ENCODE results near the gene PI16.

The PI16 gene

DNA sequence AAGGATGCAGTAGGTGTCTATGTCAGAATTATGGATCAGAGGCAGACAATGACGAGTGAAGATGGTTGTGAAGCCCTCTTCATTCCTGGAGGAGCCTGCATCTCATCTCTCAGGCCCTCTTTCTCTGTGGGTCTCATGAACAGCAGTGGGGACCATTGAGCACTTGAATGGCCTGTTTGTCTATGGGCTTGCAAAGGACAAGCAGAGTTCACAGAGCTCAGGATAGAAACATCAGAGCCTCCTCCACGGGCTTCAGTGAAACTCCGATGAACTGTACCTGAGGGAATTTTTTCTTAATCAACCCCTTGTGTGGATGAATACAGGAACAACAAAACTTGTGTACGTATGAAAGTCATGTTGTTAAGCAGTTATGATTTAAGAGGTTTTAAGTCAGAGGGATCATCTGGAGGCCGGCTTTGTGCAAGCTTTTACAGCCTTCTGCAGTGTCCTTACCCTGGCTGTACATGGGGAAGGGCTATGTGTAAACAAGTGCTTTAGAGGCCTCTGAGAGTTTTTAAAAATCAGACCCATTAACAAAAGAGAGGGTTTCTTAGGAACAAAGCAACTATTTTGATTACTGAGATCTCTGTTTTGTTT lies 29.7 kb upstream of the PI16 start:
- H3K9ac ChIP-seq (ENCODE audit: low read depth, low read length, poor library complexity) = no peak overlapping the region
- no peak overlapping the region for H3K4me3 ChIP-seq (ENCODE audit: low read length in 2 of 2)
- DNase-seq (ENCODE audit: low spot score) = no peak
- H4K8ac ChIP-seq (ENCODE audit: low read depth, low read length) = no peak overlapping the region
- no peaks in the 10 kb centered on the region for H3K79me1 ChIP-seq (ENCODE audit: low read depth, low read length)
- H3K4me1 ChIP-seq (ENCODE audit: control insufficient read depth in 2 of 2, insufficient read depth in 1 of 2, low read depth in 1 of 2, low read length in 2 of 2) = peaks cover 0 to 6% of the 10 kb centered on the region in 2 donors
- H3K4ac ChIP-seq (ENCODE audit: low read length) = no peak overlapping the region
- WGBS, 2 donors (ENCODE audit: extremely low coverage in 2 of 2, insufficient read length in 2 of 2, insufficient replicate concordance in 1 of 2) = no CpG with 5 or more reads among the region's 5 CpGs
- H2BK5ac ChIP-seq (ENCODE audit: low read length) = no peak overlapping the region
- H3K18ac ChIP-seq (ENCODE audit: low read length) = no peak overlapping the region
- no peaks in the 10 kb centered on the region for H3K27me3 ChIP-seq (ENCODE audit: control insufficient read depth in 3 of 3, insufficient read depth in 3 of 3, low read depth in 1 of 3, low read length in 3 of 3)
- no peak overlapping the region for H3K14ac ChIP-seq (ENCODE audit: low read length)
- H3K9me3 ChIP-seq (replicated peaks in 1 of 2; ENCODE audit: control insufficient read depth in 2 of 2, insufficient read depth in 1 of 2, low read depth in 1 of 2, low read length in 2 of 2) = no peaks in the 10 kb centered on the region
- H2BK12ac ChIP-seq (ENCODE audit: low read length) = no peak overlapping the region
- H3K23ac ChIP-seq (ENCODE audit: low read depth, low read length, poor library complexity) = no peak overlapping the region
- no peak overlapping the region for H2BK15ac ChIP-seq (ENCODE audit: low read length)
- no peak overlapping the region for H4K91ac ChIP-seq (ENCODE audit: low read depth, low read length, poor library complexity)
- no peak overlapping the region for H2AFZ ChIP-seq (ENCODE audit: low read length)
- no peak overlapping the region for H2BK120ac ChIP-seq (ENCODE audit: low read depth, low read length)
- no peak overlapping the region for H3K4me2 ChIP-seq (ENCODE audit: insufficient read depth, low read length, poor library complexity, severe bottlenecking)
- no peak overlapping the region for H2AK5ac ChIP-seq (ENCODE audit: low read depth, low read length)
- no peak overlapping the region for H3K27ac ChIP-seq (replicated peaks; ENCODE audit: low read length)
- H3K36me3 ChIP-seq (replicated peaks in 1 of 2; ENCODE audit: control insufficient read depth in 2 of 2, insufficient read depth in 2 of 2, low read length in 2 of 2) = peaks cover 0 to 15% of the 10 kb centered on the region in 2 donors

DNA sequence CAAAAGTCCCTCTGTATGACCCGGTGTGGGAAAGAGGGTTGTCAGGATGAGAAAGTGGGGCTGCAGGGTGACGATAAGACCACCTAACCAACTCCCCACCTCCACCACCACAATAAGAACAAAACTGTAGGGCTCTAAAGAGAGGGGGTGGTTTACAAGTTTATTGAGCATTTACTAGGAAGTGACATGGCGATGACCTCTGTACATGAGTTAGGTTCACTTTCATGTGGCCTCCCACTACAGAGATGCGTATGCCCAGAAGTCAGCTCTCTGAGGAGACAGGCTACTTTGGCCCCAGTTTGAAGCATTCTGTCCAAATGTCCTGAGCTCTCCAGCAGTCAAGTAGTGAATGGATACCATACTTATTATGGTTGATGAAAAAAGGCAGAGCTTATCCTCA lies 28.7 kb upstream of the PI16 start:
- H2AFZ ChIP-seq (ENCODE audit: low read length) = no peak overlapping the region
- no peaks in the 10 kb centered on the region for H3K9me3 ChIP-seq (replicated peaks in 1 of 2; ENCODE audit: control insufficient read depth in 2 of 2, insufficient read depth in 1 of 2, low read depth in 1 of 2, low read length in 2 of 2)
- no peak overlapping the region for H4K8ac ChIP-seq (ENCODE audit: low read depth, low read length)
- no peak overlapping the region for H4K91ac ChIP-seq (ENCODE audit: low read depth, low read length, poor library complexity)
- H3K4me1 ChIP-seq (ENCODE audit: control insufficient read depth in 2 of 2, insufficient read depth in 1 of 2, low read depth in 1 of 2, low read length in 2 of 2) = peaks cover 0 to 6% of the 10 kb centered on the region in 2 donors
- H2BK12ac ChIP-seq (ENCODE audit: low read length) = no peak overlapping the region
- H3K4me3 ChIP-seq (ENCODE audit: low read length in 2 of 2) = no peak overlapping the region
- H3K27me3 ChIP-seq (ENCODE audit: control insufficient read depth in 3 of 3, insufficient read depth in 3 of 3, low read depth in 1 of 3, low read length in 3 of 3) = no peaks in the 10 kb centered on the region
- H3K23ac ChIP-seq (ENCODE audit: low read depth, low read length, poor library complexity) = no peak overlapping the region
- no peak overlapping the region for H3K18ac ChIP-seq (ENCODE audit: low read length)
- no peak overlapping the region for H3K4ac ChIP-seq (ENCODE audit: low read length)
- H3K36me3 ChIP-seq (replicated peaks in 1 of 2; ENCODE audit: control insufficient read depth in 2 of 2, insufficient read depth in 2 of 2, low read length in 2 of 2) = peaks cover 0 to 11% of the 10 kb centered on the region in 2 donors
- H3K79me1 ChIP-seq (ENCODE audit: low read depth, low read length) = no peaks in the 10 kb centered on the region
- H2BK5ac ChIP-seq (ENCODE audit: low read length) = no peak overlapping the region
- DNase-seq (ENCODE audit: low spot score) = no peak
- no peak overlapping the region for H3K14ac ChIP-seq (ENCODE audit: low read length)
- no peak overlapping the region for H3K4me2 ChIP-seq (ENCODE audit: insufficient read depth, low read length, poor library complexity, severe bottlenecking)
- no CpG with 5 or more reads among the region's 4 CpGs for WGBS, 2 donors (ENCODE audit: extremely low coverage in 2 of 2, insufficient read length in 2 of 2, insufficient replicate concordance in 1 of 2)
- H2BK15ac ChIP-seq (ENCODE audit: low read length) = no peak overlapping the region
- H2AK5ac ChIP-seq (ENCODE audit: low read depth, low read length) = no peak overlapping the region
- H3K27ac ChIP-seq (replicated peaks; ENCODE audit: low read length) = no peak overlapping the region
- no peak overlapping the region for H2BK120ac ChIP-seq (ENCODE audit: low read depth, low read length)
- no peak overlapping the region for H3K9ac ChIP-seq (ENCODE audit: low read depth, low read length, poor library complexity)

DNA sequence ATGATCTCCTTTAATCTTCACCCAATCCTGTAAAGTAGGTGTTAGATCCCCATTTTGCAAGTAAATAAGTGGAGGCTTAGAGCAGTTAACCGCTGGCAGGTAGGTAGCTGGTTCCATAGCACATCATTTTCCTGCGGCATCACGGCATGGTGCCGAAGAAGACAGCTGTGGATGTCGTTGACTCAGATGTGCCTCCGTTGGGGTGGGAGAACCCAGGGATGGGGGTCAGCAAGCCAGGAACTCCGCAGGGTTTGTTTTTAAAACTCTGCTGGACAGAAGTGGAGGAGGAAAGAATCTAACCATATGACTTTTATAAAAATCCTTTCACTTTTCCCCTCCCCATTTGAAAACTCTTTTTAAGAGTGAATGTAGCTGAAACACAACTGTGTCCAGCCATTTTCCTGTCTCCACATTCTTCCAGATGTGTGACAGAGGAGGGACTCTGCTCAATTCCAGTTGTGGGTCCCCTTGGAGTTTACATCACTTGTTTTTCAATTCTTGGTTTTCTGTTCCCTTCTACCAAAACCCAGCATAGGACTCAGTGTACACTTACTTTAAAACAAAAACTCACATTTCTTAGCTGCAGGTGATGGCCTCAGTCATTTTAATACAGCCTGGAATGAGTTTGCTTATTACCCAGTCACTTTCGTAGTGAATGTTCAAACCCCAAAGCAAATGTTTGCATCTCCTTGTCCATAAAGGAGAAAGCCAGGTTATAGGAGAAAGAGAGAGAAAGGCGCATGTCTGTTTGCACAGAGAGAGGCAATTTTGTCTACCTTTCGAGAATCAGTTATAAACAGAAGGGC lies 27.6 kb upstream of the PI16 start:
- Histone ChIP-seq H2AK5ac (ENCODE audit: low read depth, low read length) (no peak overlapping the region), H2BK15ac (ENCODE audit: low read length) (no peak overlapping the region), H4K8ac (ENCODE audit: low read depth, low read length) (no peak overlapping the region), H2BK120ac (ENCODE audit: low read depth, low read length) (no peak overlapping the region), H3K4me3 (ENCODE audit: low read length in 2 of 2) (no peak overlapping the region), H3K4me2 (ENCODE audit: insufficient read depth, low read length, poor library complexity, severe bottlenecking) (no peak overlapping the region), H3K18ac (ENCODE audit: low read length) (no peak overlapping the region), H3K27me3 (ENCODE audit: control insufficient read depth in 3 of 3, insufficient read depth in 3 of 3, low read depth in 1 of 3, low read length in 3 of 3) (no peaks in the 10 kb centered on the region), H3K36me3 (replicated peaks in 1 of 2; ENCODE audit: control insufficient read depth in 2 of 2, insufficient read depth in 2 of 2, low read length in 2 of 2) (peaks cover 0 to 6% of the 10 kb centered on the region in 2 donors), H3K4ac (ENCODE audit: low read length) (no peak overlapping the region), H2BK12ac (ENCODE audit: low read length) (no peak overlapping the region), H3K14ac (ENCODE audit: low read length) (no peak overlapping the region), H2AFZ (ENCODE audit: low read length) (no peak overlapping the region), H3K27ac (replicated peaks; ENCODE audit: low read length) (no peak overlapping the region), H2BK5ac (ENCODE audit: low read length) (no peak overlapping the region), H3K23ac (ENCODE audit: low read depth, low read length, poor library complexity) (no peak overlapping the region), H4K91ac (ENCODE audit: low read depth, low read length, poor library complexity) (no peak overlapping the region), H3K9ac (ENCODE audit: low read depth, low read length, poor library complexity) (no peak overlapping the region), H3K79me1 (ENCODE audit: low read depth, low read length) (no peaks in the 10 kb centered on the region), H3K9me3 (replicated peaks in 1 of 2; ENCODE audit: control insufficient read depth in 2 of 2, insufficient read depth in 1 of 2, low read depth in 1 of 2, low read length in 2 of 2) (no peaks in the 10 kb centered on the region), H3K4me1 (ENCODE audit: control insufficient read depth in 2 of 2, insufficient read depth in 1 of 2, low read depth in 1 of 2, low read length in 2 of 2) (peaks cover 0 to 4% of the 10 kb centered on the region in 2 donors)
- no peak for DNase-seq (ENCODE audit: low spot score)
- WGBS, 2 donors (ENCODE audit: extremely low coverage in 2 of 2, insufficient read length in 2 of 2, insufficient replicate concordance in 1 of 2) = no CpG with 5 or more reads among the region's 10 CpGs

DNA sequence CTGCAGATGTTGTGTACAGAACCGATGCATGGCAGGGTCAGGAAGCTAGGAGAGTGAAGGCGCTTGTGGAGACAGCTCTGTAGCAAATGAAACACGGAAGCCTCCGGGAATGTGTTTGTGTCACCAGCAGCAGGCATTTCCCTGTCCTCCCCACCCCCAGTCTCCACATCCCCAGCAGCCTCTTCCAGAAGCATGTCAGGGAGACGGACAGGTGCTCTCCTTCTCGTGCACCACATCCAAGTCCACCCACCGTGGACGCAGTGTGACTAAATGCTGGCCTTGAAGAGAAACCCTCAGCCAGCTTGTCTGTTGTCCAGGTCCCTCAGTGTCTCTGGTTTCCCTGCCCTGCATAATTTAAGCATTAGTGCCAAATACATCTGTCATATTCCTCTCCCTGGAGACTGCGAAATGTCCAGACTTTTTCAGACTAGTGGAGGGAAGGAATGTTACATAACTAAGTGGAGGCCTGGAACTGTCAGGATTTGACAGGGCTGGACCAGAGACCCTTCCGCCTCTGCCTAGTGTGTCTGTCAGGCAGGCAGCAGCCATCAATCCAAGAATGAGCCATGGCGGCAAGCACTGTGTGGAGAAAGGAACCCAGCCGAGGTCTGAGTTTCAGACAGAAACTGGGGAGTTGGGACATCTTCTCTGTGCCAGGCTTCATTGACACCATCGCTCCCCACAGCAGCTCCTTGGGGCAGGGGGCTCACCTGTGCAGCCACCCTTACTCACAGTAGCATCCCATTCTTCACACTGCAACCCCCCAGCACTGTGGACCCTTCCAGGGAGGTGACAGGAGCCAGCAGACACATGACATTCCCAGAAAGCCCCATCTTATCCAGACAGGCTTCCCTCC lies 26.6 kb upstream of the PI16 start:
- Histone ChIP-seq H3K18ac (ENCODE audit: low read length) (peak overlapping the region; percentile 25), H4K91ac (ENCODE audit: low read depth, low read length, poor library complexity) (no peak overlapping the region), H2BK120ac (ENCODE audit: low read depth, low read length) (no peak overlapping the region), H3K4ac (ENCODE audit: low read length) (no peak overlapping the region), H3K4me3 (ENCODE audit: low read length in 2 of 2) (no peak overlapping the region), H3K36me3 (replicated peaks in 1 of 2; ENCODE audit: control insufficient read depth in 2 of 2, insufficient read depth in 2 of 2, low read length in 2 of 2) (peaks cover 0 to 6% of the 10 kb centered on the region in 2 donors), H2AK5ac (ENCODE audit: low read depth, low read length) (no peak overlapping the region), H2AFZ (ENCODE audit: low read length) (no peak overlapping the region), H3K27ac (replicated peaks; ENCODE audit: low read length) (no peak overlapping the region), H2BK15ac (ENCODE audit: low read length) (no peak overlapping the region), H3K23ac (ENCODE audit: low read depth, low read length, poor library complexity) (no peak overlapping the region), H3K14ac (ENCODE audit: low read length) (no peak overlapping the region), H3K9me3 (replicated peaks in 1 of 2; ENCODE audit: control insufficient read depth in 2 of 2, insufficient read depth in 1 of 2, low read depth in 1 of 2, low read length in 2 of 2) (no peaks in the 10 kb centered on the region), H4K8ac (ENCODE audit: low read depth, low read length) (no peak overlapping the region), H2BK5ac (ENCODE audit: low read length) (no peak overlapping the region), H3K4me2 (ENCODE audit: insufficient read depth, low read length, poor library complexity, severe bottlenecking) (no peak overlapping the region), H3K27me3 (ENCODE audit: control insufficient read depth in 3 of 3, insufficient read depth in 3 of 3, low read depth in 1 of 3, low read length in 3 of 3) (no peaks in the 10 kb centered on the region), H3K4me1 (ENCODE audit: control insufficient read depth in 2 of 2, insufficient read depth in 1 of 2, low read depth in 1 of 2, low read length in 2 of 2) (peaks cover 0 to 4% of the 10 kb centered on the region in 2 donors), H3K9ac (ENCODE audit: low read depth, low read length, poor library complexity) (no peak overlapping the region), H2BK12ac (ENCODE audit: low read length) (no peak overlapping the region), H3K79me1 (ENCODE audit: low read depth, low read length) (no peaks in the 10 kb centered on the region)
- DNase-seq (ENCODE audit: low spot score) = no peak
- WGBS, 2 donors (ENCODE audit: extremely low coverage in 2 of 2, insufficient read length in 2 of 2, insufficient replicate concordance in 1 of 2) = no CpG with 5 or more reads among the region's 13 CpGs

All from neuronal stem cell (in vitro differentiated cells).